Neural progenitor cell (in vitro differentiated cells): ENCODE data around the gene ELMOD2.

Experiments used
- EZH2 ChIP-seq: fragments of 200-600 bp; sonication (generic); IDR thresholded peaks from 2 replicates; pipeline ENCODE4 v1.6.1; 2017; ENCODE audit warnings: antibody characterized with exemption, mild to moderate bottlenecking, moderate library complexity
- EZH2phosphoT487 ChIP-seq: fragments of 200-600 bp; sonication (generic); IDR thresholded peaks from 2 replicates; pipeline ENCODE4 v1.6.1; 2017; ENCODE audit warnings: antibody characterized with exemption
- TF ChIP-seq, protein P1 (sequence below): fragments of 200-600 bp; sonication (generic); IDR thresholded peaks from 2 replicates; pipeline ENCODE4 v1.5.1; 2017; ENCODE audit warnings: antibody characterized with exemption, mild to moderate bottlenecking

DNA sequence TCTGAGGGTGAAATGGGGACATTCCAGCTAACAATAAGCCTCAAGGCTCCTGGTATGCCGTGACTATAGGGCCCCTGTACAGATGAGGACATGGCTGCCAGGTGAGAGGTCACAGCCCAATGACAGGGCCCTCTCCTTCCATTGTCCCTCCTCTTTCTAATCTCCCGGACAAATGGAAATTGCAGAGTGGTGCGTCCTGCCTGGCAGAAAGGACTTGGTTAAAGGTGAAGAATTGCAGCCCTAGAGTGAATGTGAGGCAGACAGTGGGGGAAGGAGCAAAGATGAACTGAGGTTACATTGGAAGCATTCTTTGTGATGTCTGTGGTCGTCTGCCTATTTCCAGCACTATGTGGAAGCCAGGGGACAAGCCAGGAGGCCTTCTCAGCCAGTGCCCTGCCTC, 51.5 kb downstream of the ELMOD2 start:
- TF ChIP-seq, protein P1, sequence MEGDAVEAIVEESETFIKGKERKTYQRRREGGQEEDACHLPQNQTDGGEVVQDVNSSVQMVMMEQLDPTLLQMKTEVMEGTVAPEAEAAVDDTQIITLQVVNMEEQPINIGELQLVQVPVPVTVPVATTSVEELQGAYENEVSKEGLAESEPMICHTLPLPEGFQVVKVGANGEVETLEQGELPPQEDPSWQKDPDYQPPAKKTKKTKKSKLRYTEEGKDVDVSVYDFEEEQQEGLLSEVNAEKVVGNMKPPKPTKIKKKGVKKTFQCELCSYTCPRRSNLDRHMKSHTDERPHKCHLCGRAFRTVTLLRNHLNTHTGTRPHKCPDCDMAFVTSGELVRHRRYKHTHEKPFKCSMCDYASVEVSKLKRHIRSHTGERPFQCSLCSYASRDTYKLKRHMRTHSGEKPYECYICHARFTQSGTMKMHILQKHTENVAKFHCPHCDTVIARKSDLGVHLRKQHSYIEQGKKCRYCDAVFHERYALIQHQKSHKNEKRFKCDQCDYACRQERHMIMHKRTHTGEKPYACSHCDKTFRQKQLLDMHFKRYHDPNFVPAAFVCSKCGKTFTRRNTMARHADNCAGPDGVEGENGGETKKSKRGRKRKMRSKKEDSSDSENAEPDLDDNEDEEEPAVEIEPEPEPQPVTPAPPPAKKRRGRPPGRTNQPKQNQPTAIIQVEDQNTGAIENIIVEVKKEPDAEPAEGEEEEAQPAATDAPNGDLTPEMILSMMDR = no peak
- TF ChIP-seq EZH2 (no peak), EZH2phosphoT487 (no peak)
